Adrenal gland (tissue), 5 donors: ENCODE data around the gene CCDC91.

Source experiments
- CTCF ChIP-seq, 6 experiments: fragments of 450-650 bp in 4 of 6; fragments of 200-600 bp in 2 of 6; sonication (generic) in 1 of 6; IDR thresholded peaks; 1 replicate in 5 of 6; 2 replicates in 1 of 6; pipeline versions ENCODE4 v1.5.1 to v1.8.0; 2016 to 2021; ENCODE audit warnings: antibody characterized with exemption in 6 of 6, mild to moderate bottlenecking in 2 of 6, moderate library complexity in 1 of 6
- POLR2A ChIP-seq, 2 donors: fragments of 450-650 bp; IDR thresholded peaks; one replicate each; pipeline ENCODE4 v1.6.1; 2017; ENCODE audit warnings: antibody characterized with exemption in 2 of 2, mild to moderate bottlenecking in 2 of 2, moderate library complexity in 1 of 2
- donor health status: DM: no; HTN: no; CAD: no.

- no peak for TF ChIP-seq CTCF (IDR thresholded peaks at IDR 0.05)
- no peak for TF ChIP-seq POLR2A (IDR thresholded peaks at IDR 0.05)
These were observed 140.9 kb downstream of the CCDC91 start for GRCh38 chr12:28331130-28331529.
